ENCODE results near the gene PTPN9.

Gene PTPN9

GRCh38 chr15:75455424-75455981, 123.6 kb downstream of the PTPN9 start:
- H3K9ac ChIP-seq (ENCODE audit: low read length in 5 of 5): peak overlapping the region; percentile 79 to 96 (median 94)
- peak overlapping the region; percentile 75 to 97 (median 89) for H3K4me3 ChIP-seq (ENCODE audit: low read depth in 1 of 5, low read length in 5 of 5)
- H3K4me1 ChIP-seq (ENCODE audit: control insufficient read depth in 5 of 5, insufficient read depth in 5 of 5, low read length in 5 of 5): peaks cover 11 to 34% (median 30%) of the 10 kb centered on the region in 5 donors
- no peaks in the 10 kb centered on the region for H3K27me3 ChIP-seq (ENCODE audit: control insufficient read depth in 5 of 5, insufficient read depth in 4 of 5, low read length in 5 of 5)
- H3K27ac ChIP-seq (ENCODE audit: low read depth, low read length): peak overlapping the region; percentile 89
- H3K36me3 ChIP-seq (ENCODE audit: control insufficient read depth in 5 of 5, insufficient read depth in 5 of 5, low read length in 5 of 5): no peaks in the 10 kb centered on the region
- no peaks in the 10 kb centered on the region for H3K9me3 ChIP-seq (ENCODE audit: control insufficient read depth in 5 of 5, low read length in 5 of 5)

- Histone ChIP-seq H3K9me3 (ENCODE audit: control insufficient read depth in 5 of 5, low read length in 5 of 5) (no peaks in the 10 kb centered on the region), H3K4me3 (ENCODE audit: low read depth in 1 of 5, low read length in 5 of 5) (peak overlapping the region in 4 of 5 donors; percentile 75 to 94 (median 86)), H3K27me3 (ENCODE audit: control insufficient read depth in 5 of 5, insufficient read depth in 4 of 5, low read length in 5 of 5) (no peaks in the 10 kb centered on the region), H3K4me1 (ENCODE audit: control insufficient read depth in 5 of 5, insufficient read depth in 5 of 5, low read length in 5 of 5) (peaks cover 11 to 41% (median 37%) of the 10 kb centered on the region in 5 donors), H3K9ac (ENCODE audit: low read length in 5 of 5) (peak overlapping the region in 4 of 5 donors; percentile 94 to 96 (median 94)), H3K36me3 (ENCODE audit: control insufficient read depth in 5 of 5, insufficient read depth in 5 of 5, low read length in 5 of 5) (no peaks in the 10 kb centered on the region), H3K27ac (ENCODE audit: low read depth, low read length) (peak overlapping the region; percentile 89)
These were observed 124.4 kb downstream of the PTPN9 start for GRCh38 chr15:75454471-75455378.

GRCh38 chr15:75453703-75454470, 125.2 kb downstream of the PTPN9 start:
- no peaks in the 10 kb centered on the region for H3K9me3 ChIP-seq (ENCODE audit: control insufficient read depth in 5 of 5, low read length in 5 of 5)
- no peaks in the 10 kb centered on the region for H3K36me3 ChIP-seq (ENCODE audit: control insufficient read depth in 5 of 5, insufficient read depth in 5 of 5, low read length in 5 of 5)
- H3K9ac ChIP-seq (ENCODE audit: low read length in 5 of 5): peak overlapping the region; percentile 74 to 85 (median 81)
- H3K27me3 ChIP-seq (ENCODE audit: control insufficient read depth in 5 of 5, insufficient read depth in 4 of 5, low read length in 5 of 5): no peaks in the 10 kb centered on the region
- H3K27ac ChIP-seq (ENCODE audit: low read depth, low read length): peak overlapping the region; percentile 96
- peak overlapping the region; percentile 75 to 94 (median 89) for H3K4me3 ChIP-seq (ENCODE audit: low read depth in 1 of 5, low read length in 5 of 5)
- H3K4me1 ChIP-seq (ENCODE audit: control insufficient read depth in 5 of 5, insufficient read depth in 5 of 5, low read length in 5 of 5): peaks cover 11 to 46% (median 45%) of the 10 kb centered on the region in 5 donors

GRCh38 chr15:75452865-75453702, 126.0 kb downstream of the PTPN9 start:
- Histone ChIP-seq H3K4me1 (ENCODE audit: control insufficient read depth in 5 of 5, insufficient read depth in 5 of 5, low read length in 5 of 5) (peaks cover 11 to 46% (median 45%) of the 10 kb centered on the region in 5 donors), H3K27me3 (ENCODE audit: control insufficient read depth in 5 of 5, insufficient read depth in 4 of 5, low read length in 5 of 5) (no peaks in the 10 kb centered on the region)

DNA sequence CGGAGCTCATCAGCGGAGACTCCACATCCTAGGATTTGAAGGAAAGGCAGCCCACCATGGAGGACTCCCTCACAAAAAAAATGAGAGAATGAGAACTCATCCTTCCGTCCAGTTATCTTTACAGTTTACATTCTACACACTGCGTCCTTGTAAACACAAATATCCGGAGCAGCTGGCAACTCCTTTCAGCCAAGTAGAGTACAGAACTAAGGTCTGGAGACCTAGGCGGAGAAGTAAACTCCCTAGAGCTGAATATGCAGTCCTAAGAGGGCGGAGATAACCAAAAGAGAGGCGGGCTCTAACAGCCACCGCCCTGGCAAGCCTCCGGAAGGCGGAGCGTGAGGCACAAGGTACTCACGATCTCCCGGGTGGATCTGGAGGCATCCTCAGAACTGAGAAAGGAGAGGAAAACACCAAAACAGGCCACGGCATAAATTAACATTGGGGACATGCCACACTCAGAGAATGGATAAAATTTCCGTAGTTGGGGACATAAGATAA, 126.7 kb downstream of the PTPN9 start:
- H3K27me3 ChIP-seq (ENCODE audit: control insufficient read depth in 5 of 5, insufficient read depth in 4 of 5, low read length in 5 of 5): no peaks in the 10 kb centered on the region
- peak overlapping the region; percentile 74 to 94 (median 87) for H3K4me3 ChIP-seq (ENCODE audit: low read depth in 1 of 5, low read length in 5 of 5)
- H3K4me1 ChIP-seq (ENCODE audit: control insufficient read depth in 5 of 5, insufficient read depth in 5 of 5, low read length in 5 of 5): peaks cover 11 to 46% (median 43%) of the 10 kb centered on the region in 5 donors
- peak overlapping the region; percentile 71 to 85 (median 80) for H3K9ac ChIP-seq (ENCODE audit: low read length in 5 of 5)
- peak overlapping the region; percentile 96 for H3K27ac ChIP-seq (ENCODE audit: low read depth, low read length)
- H3K36me3 ChIP-seq (ENCODE audit: control insufficient read depth in 5 of 5, insufficient read depth in 5 of 5, low read length in 5 of 5): peaks cover 0 to 4% (median 0%) of the 10 kb centered on the region in 5 donors
- H3K9me3 ChIP-seq (ENCODE audit: control insufficient read depth in 5 of 5, low read length in 5 of 5): no peaks in the 10 kb centered on the region

More at GRCh38 chr15:75452865-75453702, 126.0 kb downstream of the PTPN9 start:
- Histone ChIP-seq H3K27ac (ENCODE audit: low read depth, low read length) (peak overlapping the region; percentile 96), H3K4me3 (ENCODE audit: low read depth in 1 of 5, low read length in 5 of 5) (peak overlapping the region; percentile 74 to 94 (median 87)), H3K9ac (ENCODE audit: low read length in 5 of 5) (peak overlapping the region; percentile 74 to 85 (median 81)), H3K36me3 (ENCODE audit: control insufficient read depth in 5 of 5, insufficient read depth in 5 of 5, low read length in 5 of 5) (no peaks in the 10 kb centered on the region), H3K9me3 (ENCODE audit: control insufficient read depth in 5 of 5, low read length in 5 of 5) (no peaks in the 10 kb centered on the region)

- peak within 1 kb of the TSS; percentile 97 for H3K27ac ChIP-seq (ENCODE audit: low read depth, low read length)
- peaks cover 11 to 43% (median 40%) of the 10 kb centered on the region in 5 donors for H3K4me1 ChIP-seq (ENCODE audit: control insufficient read depth in 5 of 5, insufficient read depth in 5 of 5, low read length in 5 of 5)
These were observed 127.3 kb downstream of the PTPN9 start, which contains the start of gene SIN3A for GRCh38 chr15:75451674-75452363. Gene SIN3A (minus strand): TSS chr15:75451690. CDS start chr15:75430375, 21,315 bp downstream.

DNA sequence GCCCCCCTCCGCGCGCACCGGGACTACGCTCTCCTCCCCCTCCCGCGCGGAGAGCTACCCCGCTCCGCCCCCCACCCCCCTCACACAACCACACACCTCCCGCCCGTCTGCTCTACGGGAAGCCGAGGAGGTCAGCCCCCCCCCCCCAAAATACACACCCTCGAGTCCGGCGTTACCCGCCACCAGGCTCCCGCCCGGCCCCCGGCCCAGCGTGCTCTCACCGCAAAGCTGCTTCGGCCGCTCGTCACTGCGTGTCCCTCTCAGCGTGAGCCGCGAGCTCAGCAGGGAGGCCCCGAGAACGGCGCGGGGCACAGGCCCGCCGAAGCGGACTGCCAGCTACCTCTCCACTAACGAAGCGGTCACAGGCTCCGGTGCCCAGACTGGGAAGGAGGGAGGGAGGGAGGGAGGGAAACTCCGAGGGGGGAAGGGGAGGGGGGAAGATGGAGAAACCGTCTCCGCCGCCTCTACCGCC, 127.9 kb downstream of the PTPN9 start:
- H3K4me1 ChIP-seq (ENCODE audit: control insufficient read depth in 5 of 5, insufficient read depth in 5 of 5, low read length in 5 of 5): peaks cover 11 to 38% (median 34%) of the 10 kb centered on the region in 5 donors
- H3K27me3 ChIP-seq (ENCODE audit: control insufficient read depth in 5 of 5, insufficient read depth in 4 of 5, low read length in 5 of 5): no peaks in the 10 kb centered on the region
- no peaks in the 10 kb centered on the region for H3K9me3 ChIP-seq (ENCODE audit: control insufficient read depth in 5 of 5, low read length in 5 of 5)
- peaks cover 0 to 7% (median 0%) of the 10 kb centered on the region in 5 donors for H3K36me3 ChIP-seq (ENCODE audit: control insufficient read depth in 5 of 5, insufficient read depth in 5 of 5, low read length in 5 of 5)
- peak overlapping the region in 4 of 5 donors; percentile 67 to 89 (median 78) for H3K4me3 ChIP-seq (ENCODE audit: low read depth in 1 of 5, low read length in 5 of 5)
- peak overlapping the region in 4 of 5 donors; percentile 77 to 91 (median 80) for H3K9ac ChIP-seq (ENCODE audit: low read length in 5 of 5)
- H3K27ac ChIP-seq (ENCODE audit: low read depth, low read length): peak overlapping the region; percentile 82

More at GRCh38 chr15:75451674-75452363, 127.3 kb downstream of the PTPN9 start, which contains the start of gene SIN3A:
- Histone ChIP-seq H3K9ac (ENCODE audit: low read length in 5 of 5) (peak within 1 kb of the TSS; percentile 71 to 92 (median 87)), H3K9me3 (ENCODE audit: control insufficient read depth in 5 of 5, low read length in 5 of 5) (no peaks in the 10 kb centered on the region), H3K36me3 (ENCODE audit: control insufficient read depth in 5 of 5, insufficient read depth in 5 of 5, low read length in 5 of 5) (peaks cover 0 to 7% (median 0%) of the 10 kb centered on the region in 5 donors), H3K4me3 (ENCODE audit: low read depth in 1 of 5, low read length in 5 of 5) (peak within 1 kb of the TSS; percentile 89 to 97 (median 95)), H3K27me3 (ENCODE audit: control insufficient read depth in 5 of 5, insufficient read depth in 4 of 5, low read length in 5 of 5) (no peaks in the 10 kb centered on the region)

- peak overlapping the region; percentile 48 to 92 (median 87) for H3K9ac ChIP-seq (ENCODE audit: low read length in 5 of 5)
- peaks cover 11 to 34% (median 30%) of the 10 kb centered on the region in 5 donors for H3K4me1 ChIP-seq (ENCODE audit: control insufficient read depth in 5 of 5, insufficient read depth in 5 of 5, low read length in 5 of 5)
- H3K36me3 ChIP-seq (ENCODE audit: control insufficient read depth in 5 of 5, insufficient read depth in 5 of 5, low read length in 5 of 5): peaks cover 0 to 7% (median 3%) of the 10 kb centered on the region in 5 donors
These were observed 128.6 kb downstream of the PTPN9 start for GRCh38 chr15:75450307-75451201.

More at GRCh38 chr15:75450307-75451201, 128.6 kb downstream of the PTPN9 start:
- H3K27ac ChIP-seq (ENCODE audit: low read depth, low read length): peak overlapping the region; percentile 97
- H3K4me3 ChIP-seq (ENCODE audit: low read depth in 1 of 5, low read length in 5 of 5): peak overlapping the region; percentile 78 to 97 (median 95)
- no peaks in the 10 kb centered on the region for H3K27me3 ChIP-seq (ENCODE audit: control insufficient read depth in 5 of 5, insufficient read depth in 4 of 5, low read length in 5 of 5)
- no peaks in the 10 kb centered on the region for H3K9me3 ChIP-seq (ENCODE audit: control insufficient read depth in 5 of 5, low read length in 5 of 5)

Measured in subcutaneous abdominal adipose tissue (tissue), 5 donors.